Dedifferentiated amniotic fluid mesenchymal stem cell (primary cell): ENCODE results near the gene FAM114A1.
"Not testable (repeated sequence)": the region's sequence is repeated elsewhere in the genome, so short reads cannot be mapped to it uniquely, and the experiment has no call there.

ENCODE experiments used
- DNase-seq: peaks from one replicate; pipeline ENCODE4 v3.0.0-alpha.2; 2016; ENCODE audit errors: extremely low spot score

FAM114A1 gene

DNA sequence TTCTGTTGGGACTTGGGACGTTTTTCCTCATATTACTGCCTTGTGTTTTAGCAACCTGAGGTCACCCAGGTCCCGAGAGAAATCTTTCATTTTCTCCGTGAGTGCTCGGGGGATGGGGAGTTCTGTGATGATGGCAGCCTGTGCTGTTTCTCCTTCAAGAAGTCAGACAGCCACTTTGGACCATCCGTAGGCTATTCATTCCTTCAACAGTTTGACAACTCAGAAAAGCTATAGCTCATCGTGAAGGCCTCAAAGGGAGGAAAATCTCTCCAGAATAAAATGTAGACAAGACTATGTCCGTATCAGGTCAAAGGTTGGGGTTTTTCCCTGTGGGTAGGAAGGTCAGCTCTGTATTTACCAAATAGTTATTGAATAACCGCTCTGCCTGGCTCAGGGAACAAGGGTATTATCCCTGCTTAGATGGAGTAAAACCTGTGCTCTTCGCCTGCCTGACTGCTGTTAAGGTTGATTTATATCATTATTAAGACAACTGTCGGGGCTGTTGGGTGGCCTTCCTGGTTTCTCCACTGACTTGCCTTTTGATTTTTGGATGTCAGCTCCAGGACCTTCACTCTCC lies 36.6 kb downstream of the FAM114A1 start:
- DNase-seq, result no peak

DNA sequence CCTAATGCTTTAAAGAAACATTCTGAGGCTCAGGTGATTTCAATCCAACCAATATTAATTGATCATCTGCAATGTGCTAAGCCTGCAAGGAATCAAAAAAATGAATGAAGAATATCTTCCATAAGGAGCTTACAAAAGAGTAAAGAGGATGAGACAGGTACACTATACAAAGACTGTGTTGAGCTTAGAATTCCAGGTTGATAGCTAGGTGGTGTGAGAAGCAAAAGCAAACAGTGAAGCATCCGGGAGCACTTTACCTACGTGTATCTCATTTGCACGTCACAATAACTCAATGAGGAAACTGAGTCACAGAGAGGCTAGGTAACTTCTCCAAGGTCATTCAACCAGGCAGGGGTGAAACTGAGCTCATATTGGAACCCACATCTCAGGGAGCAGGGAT lies 37.1 kb downstream of the FAM114A1 start:
- no peak for DNase-seq

DNA sequence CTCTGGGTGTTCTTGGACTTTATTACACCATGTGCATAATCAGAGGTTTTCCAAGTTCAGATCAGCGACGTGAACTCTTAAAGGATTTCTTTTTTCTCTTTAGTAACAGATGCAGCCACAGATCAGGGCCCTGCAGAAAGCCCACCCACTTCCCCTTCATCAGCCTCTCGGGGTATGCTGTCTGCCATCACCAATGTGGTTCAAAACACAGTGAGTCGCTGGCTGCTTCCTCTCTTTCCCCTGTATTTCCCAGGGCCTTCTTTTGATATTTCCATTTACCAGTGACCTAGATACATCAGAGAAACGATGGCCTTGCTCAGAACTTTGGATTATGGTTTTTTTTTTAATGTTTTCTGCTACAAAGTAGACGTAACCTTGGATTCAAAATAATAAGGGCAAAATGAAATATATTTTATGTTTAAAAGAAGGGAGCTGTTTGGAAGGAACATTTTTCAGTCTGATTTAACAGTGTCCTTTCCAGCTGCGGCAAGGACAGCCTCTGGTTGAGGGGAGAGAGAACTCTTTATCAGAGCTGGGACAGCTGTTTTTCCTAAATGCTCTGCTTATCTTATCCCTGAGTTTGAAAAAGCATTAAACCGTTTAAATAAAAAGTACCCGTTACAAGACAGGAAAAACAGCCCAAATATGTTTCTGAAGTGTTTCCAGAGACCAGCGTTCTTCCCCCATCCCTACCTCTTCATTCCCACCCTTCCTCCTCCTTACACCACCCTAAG lies 38.2 kb downstream of the FAM114A1 start:
- no peak for DNase-seq

- no peak for DNase-seq
These were observed 40.2 kb downstream of the FAM114A1 start for GRCh38 chr4:38907696-38908270.

- no peak for DNase-seq
These were observed 41.4 kb downstream of the FAM114A1 start for GRCh38 chr4:38909015-38909414.

DNA sequence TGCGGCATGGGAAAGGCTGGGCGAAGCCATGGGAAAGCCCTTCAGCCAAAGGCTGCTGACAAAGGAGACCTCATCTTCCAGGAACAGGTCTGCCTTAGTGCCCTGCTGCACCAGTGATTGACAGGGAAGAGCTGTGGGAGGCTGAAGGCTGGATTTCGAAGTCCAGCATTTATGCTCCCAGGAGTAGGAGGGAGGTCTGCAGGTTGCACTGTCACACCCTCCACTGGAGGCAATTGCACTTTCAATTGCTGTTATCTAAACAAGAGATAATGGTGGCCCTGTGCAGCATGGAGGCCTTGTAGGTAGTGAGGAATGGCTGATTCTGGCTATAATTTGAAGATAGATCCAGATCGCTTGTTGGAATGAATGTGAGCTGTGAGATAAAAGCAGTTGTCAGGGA lies 43.7 kb downstream of the FAM114A1 start:
- DNase-seq, result no peak

DNA sequence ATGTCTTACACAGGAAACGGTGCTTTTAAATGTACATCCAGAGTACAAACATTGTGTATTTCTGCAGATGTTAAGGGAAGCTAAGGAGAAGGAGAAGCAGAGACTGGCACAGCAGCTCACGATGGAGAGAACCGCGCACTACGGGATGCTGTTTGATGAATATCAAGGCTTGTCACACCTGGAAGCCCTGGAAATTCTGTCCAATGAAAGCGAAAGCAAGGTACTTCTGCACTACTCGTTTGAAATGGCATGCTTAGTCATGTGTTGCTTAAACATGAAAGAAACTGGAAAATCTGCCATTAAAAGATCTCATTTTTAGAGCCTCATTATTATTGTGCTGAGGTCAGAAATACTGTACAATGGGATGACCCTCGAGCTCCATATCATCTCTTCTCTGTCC lies 47.2 kb downstream of the FAM114A1 start:
- no peak for DNase-seq

DNA sequence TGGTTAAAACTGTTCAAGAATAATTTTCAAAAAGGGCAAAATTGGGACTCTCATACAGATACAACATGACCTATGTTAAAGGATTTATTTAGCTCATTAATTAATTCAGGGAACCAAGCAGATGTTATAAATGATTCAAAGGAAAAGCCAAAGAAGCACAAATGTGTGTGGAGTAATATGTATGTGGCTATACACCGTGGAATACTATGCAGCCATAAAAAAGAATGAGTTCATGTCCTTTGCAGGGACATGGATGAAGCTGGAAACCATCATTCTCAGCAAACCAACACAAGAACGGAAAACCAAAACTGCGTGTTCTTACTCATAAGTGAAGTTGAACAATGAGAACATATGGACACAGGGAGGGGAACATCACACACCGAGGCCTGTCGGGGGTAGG lies 48.7 kb downstream of the FAM114A1 start:
- not testable (repeated sequence) for DNase-seq

DNA sequence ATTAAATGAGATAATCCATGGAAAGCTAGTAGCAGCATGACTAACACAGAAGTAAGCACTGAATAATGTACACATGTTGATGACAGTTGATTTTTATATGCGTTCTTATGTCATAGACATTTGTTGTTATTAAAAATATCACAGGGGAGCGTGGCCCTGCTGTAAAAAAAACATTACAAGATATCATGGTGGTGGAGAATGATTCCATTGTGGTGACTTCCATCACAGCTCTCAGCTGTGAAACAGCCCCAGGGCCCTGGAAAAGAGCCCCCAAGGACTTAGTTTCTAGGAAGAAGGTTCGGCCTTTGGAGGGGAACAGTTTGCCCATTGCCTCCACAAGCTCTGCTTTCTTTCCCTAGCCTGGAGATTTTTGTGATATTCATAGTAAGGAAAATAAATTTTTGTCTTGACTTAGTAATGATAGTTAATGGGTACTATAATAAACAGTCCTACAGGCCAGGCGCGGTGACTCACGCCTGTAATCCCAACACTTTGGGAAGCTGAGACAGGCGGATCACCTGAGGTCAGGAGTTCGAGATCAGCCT lies 49.9 kb downstream of the FAM114A1 start:
- no peak for DNase-seq

GRCh38 chr4:38919494-38919893 lies 51.9 kb downstream of the FAM114A1 start:
- DNase-seq, result no peak

- DNase-seq, result no peak
These were observed 52.6 kb downstream of the FAM114A1 start for GRCh38 chr4:38920186-38920585.

- DNase-seq, result no peak
These were observed 53.1 kb downstream of the FAM114A1 start for GRCh38 chr4:38920677-38921076.

DNA sequence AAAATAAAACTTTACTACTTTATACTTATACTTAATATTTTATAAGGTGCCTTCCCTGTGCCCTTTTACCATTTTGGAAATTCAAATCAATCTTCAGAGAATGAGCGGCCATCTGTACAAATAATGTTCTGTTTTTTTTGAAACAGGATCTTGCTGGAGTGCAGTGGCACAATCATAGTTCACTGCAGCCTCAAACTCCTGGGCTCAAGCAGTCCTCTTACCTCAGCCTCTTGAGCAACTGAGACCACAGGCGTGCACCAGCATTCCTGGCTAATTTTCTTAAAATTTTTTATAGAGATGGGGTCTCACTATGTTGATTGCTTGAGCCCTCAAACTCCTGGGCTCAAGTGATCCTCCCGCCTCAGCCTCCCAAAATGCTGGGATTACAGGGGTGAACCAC lies 53.5 kb downstream of the FAM114A1 start:
- no peak for DNase-seq

GRCh38 chr4:38923746-38924145 lies 56.1 kb downstream of the FAM114A1 start:
- no peak for DNase-seq

GRCh38 chr4:38924353-38924752 lies 56.7 kb downstream of the FAM114A1 start:
- DNase-seq, result no peak

DNA sequence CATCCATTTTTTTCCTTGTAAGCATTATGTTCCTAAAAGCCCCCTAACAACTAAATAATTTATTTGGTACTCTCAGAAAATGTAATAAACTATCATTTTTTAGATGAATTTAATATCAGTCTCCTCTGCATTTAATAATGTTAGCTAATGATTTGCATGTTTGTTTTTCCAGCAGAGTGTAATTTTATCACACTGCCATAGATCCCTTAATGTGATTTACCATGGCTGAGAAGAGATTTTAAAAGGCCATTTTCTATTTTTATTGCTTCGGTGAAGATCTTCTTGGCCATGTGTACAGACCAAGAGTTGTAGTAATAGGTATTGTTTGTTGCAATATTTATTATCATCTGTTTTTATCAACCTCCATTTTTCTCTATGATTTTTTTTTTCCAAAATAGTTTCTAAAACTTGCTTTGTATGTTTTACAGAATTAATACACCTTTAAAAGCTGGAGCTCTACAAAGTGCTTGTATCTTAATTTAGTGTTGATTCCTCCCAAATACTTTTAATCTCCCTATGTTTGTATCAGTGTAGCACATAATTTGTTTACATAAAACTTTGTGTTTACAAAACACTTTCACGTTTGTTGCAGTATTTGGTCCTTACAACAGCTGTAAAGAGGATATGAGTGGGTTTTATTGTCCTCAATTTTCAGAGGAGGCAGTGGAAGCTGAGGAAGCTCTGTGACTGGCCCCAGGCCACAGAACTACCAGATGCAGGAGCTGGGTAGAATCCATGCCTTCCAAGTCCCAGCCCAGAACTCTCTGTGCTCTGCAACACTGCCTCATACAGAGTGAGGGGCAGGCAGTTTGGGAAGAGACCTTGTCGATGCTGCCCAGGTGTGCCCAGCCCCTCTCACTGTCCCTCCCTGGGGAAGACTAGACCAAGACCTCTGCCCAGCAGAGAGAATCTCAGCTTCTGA lies 58.1 kb downstream of the FAM114A1 start:
- DNase-seq, result no peak

GRCh38 chr4:38926896-38927295 lies 59.3 kb downstream of the FAM114A1 start:
- no peak for DNase-seq

DNA sequence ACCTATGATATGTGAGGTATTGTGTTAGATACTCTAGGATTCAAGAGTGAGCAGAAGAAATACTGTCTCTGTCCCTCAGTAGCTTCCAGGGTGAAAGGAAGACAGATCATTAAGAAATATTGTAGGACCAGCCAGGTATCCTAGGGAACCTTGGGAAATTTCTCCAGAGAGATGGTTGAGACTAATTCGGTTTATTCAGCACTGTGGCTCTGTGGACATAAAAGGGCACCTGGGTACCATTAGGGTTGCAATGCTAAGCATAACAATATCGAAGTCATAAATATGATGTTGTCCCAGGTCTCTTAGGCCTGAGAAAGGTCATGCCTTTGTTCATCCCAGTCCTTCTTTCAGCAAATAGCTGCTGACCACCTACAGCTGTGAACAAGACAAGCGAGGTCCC lies 61.0 kb downstream of the FAM114A1 start:
- DNase-seq, result no peak

- DNase-seq, result no peak
These were observed 61.4 kb downstream of the FAM114A1 start for GRCh38 chr4:38928974-38929373.

DNA sequence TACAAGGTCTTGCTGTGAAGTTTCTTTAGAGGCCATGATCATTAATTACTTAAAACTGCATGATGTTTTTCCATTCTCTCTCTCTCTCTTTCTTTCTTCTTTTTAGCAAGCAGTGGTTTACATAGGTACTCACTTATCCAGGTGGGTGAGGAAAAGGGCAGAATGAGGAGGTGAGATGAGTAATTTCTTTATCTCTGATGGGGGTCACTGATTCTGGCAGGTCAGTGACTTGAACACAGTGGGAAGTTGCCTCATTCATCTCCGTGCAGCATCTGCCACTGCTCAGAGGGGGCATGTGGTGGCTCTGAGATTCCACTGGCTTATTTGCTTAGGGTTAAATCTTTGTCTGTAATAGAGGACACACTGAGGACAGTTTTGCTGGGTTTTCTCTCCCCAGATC lies 62.6 kb downstream of the FAM114A1 start:
- no peak for DNase-seq

- no peak for DNase-seq
These were observed 63.1 kb downstream of the FAM114A1 start for GRCh38 chr4:38930707-38931106.

- no peak for DNase-seq
These were observed 63.5 kb downstream of the FAM114A1 start for GRCh38 chr4:38931125-38931524.
